NK-92 treated with Interleukin-12 subunit alpha and Interleukin-12 subunit beta, amount 100 ng/mL, for 24 hours (cell line): Measurements from ENCODE around the gene SYT14.
"Not testable (repeated sequence)": the region's sequence is repeated elsewhere in the genome, so short reads cannot be mapped to it uniquely, and the experiment has no call there.

ENCODE experiments used
- DNase-seq: peaks from one replicate; lab custom pipeline; 2025; lab: John Stamatoyannopoulos, UW

SYT14 gene

GRCh38 chr1:209936125-209936524 is 1.9 kb upstream of the SYT14 start:
- no peak for DNase-seq

GRCh38 chr1:209945377-209945776 is 7.4 kb downstream of the SYT14 start:
- DNase-seq, result no peak

GRCh38 chr1:209948155-209948554 is 10.1 kb downstream of the SYT14 start:
- no peak for DNase-seq

- DNase-seq, result no peak
Measured at GRCh38 chr1:209956116-209956515, 18.1 kb downstream of the SYT14 start.

- no peak for DNase-seq
Measured at GRCh38 chr1:209959623-209960022, 21.6 kb downstream of the SYT14 start.

GRCh38 chr1:209960926-209961325 is 22.9 kb downstream of the SYT14 start:
- DNase-seq, result no peak

GRCh38 chr1:209962388-209962787 is 24.4 kb downstream of the SYT14 start:
- DNase-seq, result no peak

GRCh38 chr1:209962856-209963255 is 24.8 kb downstream of the SYT14 start:
- DNase-seq, result no peak

- DNase-seq, result no peak
Measured at GRCh38 chr1:209965996-209966395, 28.0 kb downstream of the SYT14 start.

- DNase-seq, result not testable (repeated sequence)
Measured at GRCh38 chr1:209978721-209979120, 40.7 kb downstream of the SYT14 start.

- no peak for DNase-seq
Measured at GRCh38 chr1:209983953-209984352, 45.9 kb downstream of the SYT14 start.

GRCh38 chr1:209985002-209985401 is 47.0 kb downstream of the SYT14 start:
- DNase-seq, result no peak

GRCh38 chr1:209988706-209989105 is 50.7 kb downstream of the SYT14 start:
- no peak for DNase-seq

- no peak for DNase-seq
Measured at GRCh38 chr1:209989525-209989924, 51.5 kb downstream of the SYT14 start.

GRCh38 chr1:209993061-209993830 is 55.2 kb downstream of the SYT14 start:
- no peak for DNase-seq

- DNase-seq, result no peak
Measured at GRCh38 chr1:209996348-209996747, 58.3 kb downstream of the SYT14 start.

GRCh38 chr1:209999005-209999404 is 61.0 kb downstream of the SYT14 start:
- DNase-seq, result no peak

GRCh38 chr1:210001751-210002150 is 63.7 kb downstream of the SYT14 start:
- DNase-seq, result no peak

GRCh38 chr1:210003501-210003900 is 65.5 kb downstream of the SYT14 start:
- no peak for DNase-seq

- no peak for DNase-seq
Measured at GRCh38 chr1:210010161-210010560, 72.1 kb downstream of the SYT14 start.

- DNase-seq, result no peak
Measured at GRCh38 chr1:210021145-210021860, 83.3 kb downstream of the SYT14 start.

- no peak for DNase-seq
Measured at GRCh38 chr1:210022044-210022443, 84.0 kb downstream of the SYT14 start.

GRCh38 chr1:210024282-210024681 is 86.3 kb downstream of the SYT14 start:
- no peak for DNase-seq

- DNase-seq, result no peak
Measured at GRCh38 chr1:210024996-210025395, 87.0 kb downstream of the SYT14 start.
